NOMO-1 treated with DMSO at 0.1 percent for 48 hours (cell line): ENCODE measurements around the gene PEX7.
"Not testable (repeated sequence)": the region's sequence is repeated elsewhere in the genome, so short reads cannot be mapped to it uniquely, and the experiment has no call there.

ENCODE experiments used
- DNase-seq: peaks from one replicate; lab custom pipeline; 2025; ENCODE audit not compliant: unreplicated experiment; lab: John Stamatoyannopoulos, UW

PEX7 gene

DNA sequence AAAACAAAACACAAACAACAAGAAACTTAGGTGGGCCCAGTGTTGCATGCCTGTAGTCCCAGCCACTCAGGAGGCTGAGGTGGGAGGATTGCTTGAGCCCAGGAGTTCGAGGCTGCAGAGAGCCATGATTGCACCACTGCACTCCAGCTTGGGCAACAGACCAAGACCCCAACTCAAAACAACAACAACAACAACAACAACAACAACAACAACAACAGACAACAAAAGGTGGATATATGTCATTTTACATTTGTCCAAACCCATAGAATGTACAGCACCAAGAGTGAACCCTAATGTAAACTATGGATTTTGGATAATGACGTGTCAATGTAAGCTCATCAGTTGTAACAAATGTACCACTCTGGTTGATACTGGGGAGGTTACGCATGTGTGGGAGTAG lies 127.6 kb downstream of the PEX7 start:
- DNase-seq = not testable (repeated sequence)

DNA sequence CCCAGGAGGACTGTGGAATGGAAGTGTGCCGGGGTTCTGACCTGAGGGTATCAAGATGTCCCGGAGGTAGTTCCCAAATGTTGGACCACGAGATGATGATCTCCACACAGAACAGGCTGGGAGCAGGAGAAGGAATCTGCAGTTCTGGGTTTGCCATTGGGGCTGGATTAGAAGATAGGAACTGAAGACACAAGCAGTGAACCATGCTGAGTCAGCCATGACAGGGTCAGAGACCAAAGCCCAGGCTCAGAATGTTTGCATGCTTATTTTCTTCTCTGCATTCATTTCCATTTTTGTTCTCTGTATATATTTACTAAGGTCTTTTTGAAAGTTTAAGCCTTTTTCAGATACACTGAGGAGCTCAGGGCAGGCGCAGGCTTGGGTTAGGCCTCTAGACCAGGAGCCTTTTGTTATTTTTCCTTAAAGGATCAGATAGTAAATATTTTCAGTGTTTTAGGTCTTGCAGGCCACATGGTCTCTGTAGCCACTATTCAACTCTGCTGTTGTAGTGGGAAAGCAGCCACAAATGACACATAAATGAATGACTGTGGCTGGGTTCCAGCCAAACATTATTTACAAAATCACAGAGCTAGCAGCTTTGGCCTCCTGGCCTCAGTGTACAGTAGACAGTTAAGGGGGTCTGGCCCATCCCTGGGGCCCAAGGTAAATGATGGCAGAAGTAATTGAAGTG lies 128.2 kb downstream of the PEX7 start:
- DNase-seq = no peak

DNA sequence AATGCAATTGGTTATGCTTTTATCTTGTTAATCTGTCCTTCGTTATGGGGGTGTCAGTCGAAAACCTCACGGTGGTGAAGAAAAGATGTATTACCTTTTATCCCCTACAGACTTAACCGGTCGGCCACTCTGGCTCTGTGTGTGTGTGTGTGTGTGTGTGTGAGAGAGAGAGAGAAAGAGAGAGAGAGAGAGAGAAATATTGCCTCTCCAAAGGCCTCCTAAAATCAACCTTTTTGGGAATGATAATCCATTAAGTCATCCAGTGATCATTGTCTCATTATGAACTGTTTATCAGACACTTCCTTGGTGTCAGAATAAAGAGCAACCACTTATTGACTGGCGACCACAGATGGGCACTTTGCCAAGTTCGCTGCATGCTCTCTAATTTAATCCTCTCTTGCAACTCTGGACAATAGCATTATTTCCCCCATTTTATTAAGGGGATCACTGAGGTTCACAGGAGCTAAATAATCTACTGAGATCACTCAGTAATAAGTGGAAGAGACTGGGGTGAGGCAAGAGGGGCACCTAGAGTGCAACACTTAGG lies 130.4 kb downstream of the PEX7 start:
- DNase-seq = no peak

DNA sequence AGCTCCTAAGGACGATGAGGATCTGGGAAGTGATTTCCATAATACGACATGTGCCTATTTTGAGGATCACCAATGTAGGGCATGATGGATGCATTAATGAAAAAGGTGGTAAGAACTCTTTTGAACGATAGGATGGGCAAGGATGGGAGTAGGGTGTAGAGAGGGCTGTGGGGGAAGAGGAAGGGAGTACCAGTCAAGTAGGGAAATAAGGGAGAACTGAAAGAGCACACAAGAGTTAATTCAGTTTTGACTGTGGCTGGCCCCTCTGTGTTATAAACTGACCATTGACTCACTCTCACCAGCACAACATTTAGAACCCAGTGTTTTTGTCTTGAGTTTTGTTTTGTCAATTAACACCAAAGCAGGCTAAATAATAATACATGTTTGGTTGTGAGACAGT lies 132.7 kb downstream of the PEX7 start:
- no peak for DNase-seq

DNA sequence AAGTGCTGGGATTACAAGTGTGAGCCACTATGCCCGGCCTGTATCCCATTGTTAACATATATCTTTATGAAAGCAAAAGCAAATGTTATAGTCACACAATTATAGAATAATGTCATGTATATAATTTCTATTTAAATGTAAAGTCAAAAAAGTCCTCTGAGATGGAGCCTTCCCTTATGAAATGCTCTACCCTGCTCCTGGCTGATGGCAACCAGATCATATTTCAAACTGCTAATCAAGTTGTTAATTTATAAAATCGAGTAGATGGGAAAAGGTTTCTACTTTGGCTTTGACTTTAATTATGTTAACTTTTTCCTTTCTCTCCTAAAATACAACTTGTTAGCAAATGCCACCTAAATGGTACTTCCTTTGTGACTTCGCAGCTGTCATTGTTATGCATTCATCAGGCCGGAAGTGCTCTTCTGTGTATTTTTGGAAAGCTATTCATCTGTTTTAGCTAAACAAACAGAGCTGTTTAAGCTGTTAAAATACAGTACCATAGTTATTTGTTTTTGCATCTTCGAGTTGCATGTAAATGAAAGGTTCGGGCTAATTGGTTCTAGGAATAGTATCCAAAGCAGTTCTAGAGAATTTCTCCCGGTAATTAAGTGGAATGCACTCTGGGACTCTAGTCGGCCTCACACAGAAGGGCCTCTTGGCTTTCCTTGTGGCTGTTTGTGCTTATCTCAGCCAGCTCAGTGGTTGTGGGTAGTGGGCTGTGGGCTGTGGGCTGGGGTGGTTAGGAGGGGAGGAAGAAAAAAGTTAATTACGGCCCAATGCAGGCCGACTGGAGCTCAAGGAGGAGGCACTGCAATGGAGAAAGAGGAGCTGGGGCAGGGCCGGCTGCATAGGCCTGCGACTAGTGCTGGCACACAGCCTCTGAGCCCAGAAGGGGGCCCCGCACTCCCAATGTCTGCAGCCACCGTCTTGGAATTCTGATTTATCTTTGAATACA lies 134.5 kb downstream of the PEX7 start:
- no peak for DNase-seq

DNA sequence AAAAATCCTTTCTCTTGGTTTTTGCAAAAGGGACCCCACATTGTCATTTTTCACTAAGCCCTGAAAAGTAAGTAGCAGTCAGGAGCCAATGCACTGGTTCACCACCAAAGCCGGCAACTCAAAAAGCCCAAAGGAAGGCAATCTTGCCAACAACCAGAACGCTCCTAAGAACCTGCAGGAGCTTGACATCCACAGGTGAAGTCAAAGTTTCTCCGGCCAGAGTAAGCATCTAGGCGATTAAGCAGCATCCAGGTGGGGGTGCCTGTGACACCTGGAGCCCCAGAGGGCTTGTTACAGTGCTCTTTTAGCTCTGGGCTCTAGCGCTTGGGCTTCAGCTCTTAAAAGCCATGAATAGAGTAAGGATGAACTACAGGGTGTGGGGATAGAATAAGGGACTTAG lies 135.8 kb downstream of the PEX7 start:
- no peak for DNase-seq

DNA sequence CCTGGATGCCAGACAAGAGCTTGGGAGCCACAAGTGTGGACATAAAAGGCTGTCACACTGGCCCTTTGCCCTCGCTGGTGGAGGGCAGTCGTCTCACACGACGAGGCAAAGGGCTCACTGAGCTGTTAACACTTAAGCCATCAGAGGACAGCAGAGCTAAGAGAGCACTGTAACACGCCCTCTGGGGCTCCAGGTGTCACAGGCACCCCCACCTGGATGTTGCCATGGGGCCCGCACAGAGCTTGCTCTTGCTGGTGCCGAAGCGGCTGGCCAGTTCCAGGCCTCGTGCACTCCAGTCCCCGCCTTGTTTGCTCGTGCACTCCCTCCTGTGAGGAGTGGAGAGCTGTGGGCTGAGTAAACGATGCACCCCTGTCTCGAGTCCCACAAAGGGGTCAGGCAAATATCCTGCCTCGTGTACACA lies 137.1 kb downstream of the PEX7 start:
- no peak for DNase-seq

DNA sequence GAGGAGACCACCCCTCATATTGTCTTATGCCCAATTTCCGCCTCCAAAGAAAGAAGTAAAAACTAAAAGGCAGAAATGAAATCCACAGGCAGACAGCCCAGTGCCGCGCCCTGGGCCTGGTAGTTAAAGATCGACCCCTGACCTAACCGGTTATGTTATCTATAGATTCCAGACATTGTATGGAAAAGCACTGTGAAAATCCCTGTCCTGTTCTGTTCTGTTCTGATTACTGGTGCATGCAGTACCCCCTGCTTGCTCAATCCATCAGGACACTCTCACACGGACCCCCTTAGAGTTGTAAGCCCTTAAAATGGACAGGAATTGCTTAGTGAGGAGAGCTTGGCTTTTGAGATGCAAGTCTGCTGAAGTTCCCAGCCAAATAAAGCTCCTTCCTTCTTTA lies 137.5 kb downstream of the PEX7 start:
- not testable (repeated sequence) for DNase-seq

DNA sequence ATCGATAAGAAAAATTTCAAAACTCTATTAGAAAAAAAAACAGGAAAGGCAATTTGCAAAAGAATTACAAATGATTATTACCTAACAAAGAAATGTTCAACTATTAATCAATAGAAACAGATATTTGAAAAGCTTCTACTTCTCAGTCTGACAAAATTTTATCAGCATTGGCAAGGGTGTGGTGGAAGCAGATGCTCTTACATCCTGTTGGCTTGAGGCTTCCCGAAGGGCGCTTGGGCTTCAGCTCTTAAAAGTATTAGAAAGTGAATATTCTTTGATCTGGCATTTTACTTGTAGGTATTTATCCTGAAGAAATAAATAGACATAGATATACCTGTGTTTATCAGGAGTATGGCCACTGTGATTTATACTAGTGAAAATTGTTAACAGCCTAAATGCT lies 138.4 kb downstream of the PEX7 start:
- no peak for DNase-seq

DNA sequence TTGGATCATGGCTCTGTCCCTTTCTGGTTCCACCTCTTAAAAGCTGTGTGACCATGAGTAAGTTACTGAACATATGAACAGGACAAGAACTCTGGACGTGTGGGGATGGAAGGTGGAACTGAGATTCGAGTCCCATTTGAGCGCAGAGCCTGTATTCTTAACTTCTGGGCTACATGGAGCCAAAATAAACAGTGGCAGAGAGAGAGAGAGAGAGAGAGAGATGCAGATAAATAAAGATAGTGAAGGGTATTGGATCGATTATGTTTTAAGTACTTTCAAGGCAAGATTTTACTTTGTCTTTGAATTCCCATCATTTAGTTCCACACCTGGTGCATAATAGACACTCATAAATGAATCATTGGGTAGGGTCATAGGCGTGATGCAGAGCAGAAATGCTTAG lies 139.5 kb downstream of the PEX7 start:
- DNase-seq = no peak

DNA sequence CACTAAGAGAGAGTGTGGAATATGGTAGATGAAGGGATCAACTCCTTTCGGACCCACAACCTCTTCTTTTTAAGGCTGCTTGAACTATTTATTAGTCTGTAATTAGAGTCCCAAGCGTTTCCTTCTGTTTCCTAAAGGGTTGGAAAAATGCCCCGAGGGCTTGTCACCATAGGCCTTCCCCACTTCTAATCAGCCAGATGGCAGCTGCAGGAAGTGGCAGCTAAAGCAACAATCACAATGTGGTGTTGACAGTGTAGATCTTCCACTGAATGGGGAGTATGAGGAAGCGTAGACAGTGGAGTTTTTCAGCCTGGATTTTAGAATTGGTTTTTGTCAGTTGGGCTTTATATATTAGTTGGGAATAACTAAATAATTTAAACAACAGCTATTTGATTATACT lies 140.3 kb downstream of the PEX7 start:
- no peak for DNase-seq

DNA sequence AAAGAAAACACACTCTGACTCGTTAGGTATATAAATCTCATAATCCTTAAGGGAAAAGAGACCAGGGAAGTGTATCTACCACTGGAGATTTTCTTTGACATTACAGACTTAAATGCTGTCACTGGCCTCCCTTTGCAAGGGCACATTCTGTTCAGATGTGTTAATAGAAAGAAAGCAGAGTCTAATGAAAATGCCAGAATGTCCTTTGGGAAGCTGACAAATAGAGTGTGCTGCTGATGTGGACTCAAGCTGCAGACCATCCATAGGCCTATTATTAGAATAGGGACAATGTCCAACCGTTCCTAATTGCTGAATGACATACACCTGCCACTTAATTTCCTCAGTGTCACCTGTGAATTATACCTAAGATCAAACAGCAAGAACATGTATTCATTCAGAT lies 140.9 kb downstream of the PEX7 start:
- DNase-seq = no peak
